Stimulated activated CD8-positive, alpha-beta memory T cell treated with anti-CD3 and anti-CD28 coated beads, Interleukin-7, amount 100 ng/mL, for 1 hour (primary cell): ENCODE measurements around the gene KRTAP2-4.
"Not testable (repeated sequence)": the region's sequence is repeated elsewhere in the genome, so short reads cannot be mapped to it uniquely, and the experiment has no call there.

Experiments
- DNase-seq, 2 donors: peaks; one replicate each; pipeline ENCODE4 v3.0.0-alpha.2; 2020; ENCODE audit warnings: low read depth in 2 of 2

Gene KRTAP2-4

DNA sequence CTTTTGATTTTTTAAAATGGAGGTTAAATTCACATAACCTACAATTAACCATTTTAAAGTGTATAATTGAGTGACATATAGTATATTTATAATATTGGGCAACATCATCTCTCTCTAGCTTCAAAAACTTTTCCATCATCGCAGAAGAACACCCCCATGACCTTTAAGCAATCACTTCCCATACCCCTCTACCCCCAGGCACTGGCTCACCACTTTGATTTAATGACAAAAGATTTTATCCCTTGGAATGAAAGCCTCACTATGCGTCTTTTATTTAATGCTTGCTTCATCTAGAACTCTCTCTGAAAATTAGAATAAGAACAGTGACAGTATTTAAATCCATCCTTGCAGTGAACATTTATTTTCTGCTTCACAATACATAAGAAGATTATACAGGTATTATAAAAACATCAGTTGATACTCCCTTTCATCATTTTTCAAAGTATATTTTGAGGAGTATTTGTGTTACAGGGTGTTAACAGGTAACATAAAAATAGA lies 27.8 kb downstream of the KRTAP2-4 start:
- no peak for DNase-seq

DNA sequence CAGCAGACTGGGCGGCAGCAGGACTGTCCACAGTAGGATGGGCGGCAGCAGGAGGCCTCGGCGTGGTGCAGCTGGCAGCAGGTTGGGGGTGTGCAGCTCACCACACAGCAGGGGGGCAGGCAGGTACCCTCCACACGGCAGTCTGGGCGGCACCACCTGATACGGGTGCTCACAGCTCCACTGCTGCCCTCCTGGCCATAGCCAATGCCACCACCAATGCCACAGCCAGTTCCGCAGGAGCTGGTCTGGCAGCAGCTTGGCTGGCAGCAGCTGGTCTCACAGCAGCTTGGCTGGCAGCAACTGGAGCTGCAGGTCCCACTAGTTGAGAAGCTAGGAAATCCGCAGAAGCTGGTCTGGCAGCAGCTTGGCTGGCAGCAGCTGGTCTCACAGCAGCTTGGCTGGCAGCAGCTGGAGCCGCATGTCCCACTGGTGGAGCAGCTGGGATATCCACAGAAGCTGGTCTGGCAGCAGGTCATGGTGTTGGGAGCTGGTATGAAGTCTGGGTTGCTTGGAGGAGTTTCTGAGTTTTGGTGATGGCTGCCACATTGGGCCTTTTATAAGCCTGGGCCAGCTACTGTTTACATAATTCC lies 31.2 kb downstream of the KRTAP2-4 start, which contains the start of gene KRTAP1-3:
TSS of gene KRTAP1-3 (minus strand) at position 529 of the 590 bp plus-strand sequence. CDS start at position 476, 53 bp downstream.
- DNase-seq = not testable (repeated sequence)

DNA sequence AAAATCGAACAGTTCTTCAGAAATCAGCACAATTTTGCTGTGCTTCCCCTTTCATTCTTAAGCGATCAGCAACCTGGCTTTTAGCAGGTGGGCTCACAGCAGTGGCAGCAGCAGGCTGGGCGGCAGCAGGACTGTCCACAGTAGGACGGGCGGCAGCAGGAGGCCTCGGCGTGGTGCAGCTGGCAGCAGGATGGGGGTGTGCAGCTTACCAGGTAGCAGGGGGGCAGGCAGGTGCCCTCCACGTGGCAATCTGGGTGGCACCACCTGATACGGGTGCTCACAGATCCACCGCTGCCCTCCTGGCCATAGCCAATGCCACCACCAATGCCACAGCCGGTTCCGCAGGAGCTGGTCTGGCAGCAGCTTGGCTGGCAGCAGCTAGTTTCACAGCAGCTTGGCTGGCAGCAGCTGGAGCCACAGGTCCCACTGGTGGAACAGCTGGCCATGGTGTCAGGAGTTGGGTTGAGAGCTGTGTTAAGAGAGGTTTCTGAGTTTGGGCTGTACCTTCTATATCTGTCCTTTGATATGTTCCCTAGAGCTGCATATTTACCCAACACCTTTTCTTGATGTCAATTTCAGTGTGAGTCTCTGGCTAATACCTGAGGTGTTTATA lies 35.9 kb downstream of the KRTAP2-4 start, which contains the start of gene KRTAP1-4:
TSS of gene KRTAP1-4 (minus strand) at position 563 of the 613 bp plus-strand sequence. CDS start at position 446, 117 bp downstream.
- DNase-seq = no peak

DNA sequence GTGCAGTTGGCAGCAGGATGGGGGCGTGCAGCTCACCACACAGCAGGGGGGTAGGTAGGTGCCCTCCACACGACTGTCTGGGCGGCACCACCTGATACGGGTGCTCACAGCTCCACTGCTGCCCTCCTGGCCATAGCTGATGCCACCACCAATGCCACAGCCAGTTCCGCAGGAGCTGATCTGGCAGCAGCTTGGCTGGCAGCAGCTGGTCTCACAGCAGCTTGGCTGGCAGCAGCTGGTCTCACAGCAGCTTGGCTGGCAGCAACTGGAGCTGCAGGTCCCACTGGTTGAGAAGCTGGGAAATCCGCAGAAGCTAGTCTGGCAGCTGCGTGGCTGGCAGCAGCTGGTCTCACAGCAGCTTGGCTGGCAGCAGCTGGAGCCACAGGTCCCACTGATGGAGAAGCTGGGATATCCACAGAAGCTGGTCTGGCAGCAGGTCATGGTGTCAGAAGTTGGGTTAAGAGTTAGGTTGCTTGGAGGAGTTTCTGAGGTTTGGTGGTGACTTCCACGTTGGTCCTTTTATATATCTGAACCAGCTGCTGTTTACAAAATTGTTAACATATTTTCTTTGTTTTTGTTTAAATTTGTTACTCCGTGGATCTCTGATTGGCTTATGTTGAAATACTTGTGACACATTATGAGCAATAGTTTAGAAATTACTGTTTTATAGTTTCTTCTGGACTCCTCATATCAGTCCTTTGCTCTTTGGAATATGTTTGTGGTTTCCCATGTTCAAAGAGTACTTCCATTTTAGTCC lies 38.8 kb downstream of the KRTAP2-4 start, which contains the start of gene KRTAP1-5:
TSS of gene KRTAP1-5 (minus strand) at position 494 of the 757 bp plus-strand sequence. CDS start at position 441, 53 bp downstream.
- no peak for DNase-seq

DNA sequence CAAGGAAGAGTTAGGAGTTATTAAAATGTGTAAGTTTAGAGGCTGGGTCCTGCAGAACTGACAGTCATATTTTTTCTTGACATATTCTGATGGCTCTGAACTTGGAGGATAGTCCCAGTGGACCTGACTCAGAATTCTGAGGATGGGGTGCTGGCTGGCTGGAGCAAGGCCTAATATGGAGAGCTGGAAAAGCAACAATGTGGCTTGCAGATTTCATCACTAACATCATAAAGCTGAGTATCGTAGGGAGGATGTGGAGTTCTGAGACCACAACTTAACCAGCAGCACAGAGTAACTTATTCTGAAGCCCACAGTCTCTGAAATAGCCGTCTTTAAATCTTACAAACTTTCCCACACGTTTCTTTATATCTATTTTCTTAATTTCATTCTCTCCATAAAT lies 41.0 kb downstream of the KRTAP2-4 start:
- no peak for DNase-seq

DNA sequence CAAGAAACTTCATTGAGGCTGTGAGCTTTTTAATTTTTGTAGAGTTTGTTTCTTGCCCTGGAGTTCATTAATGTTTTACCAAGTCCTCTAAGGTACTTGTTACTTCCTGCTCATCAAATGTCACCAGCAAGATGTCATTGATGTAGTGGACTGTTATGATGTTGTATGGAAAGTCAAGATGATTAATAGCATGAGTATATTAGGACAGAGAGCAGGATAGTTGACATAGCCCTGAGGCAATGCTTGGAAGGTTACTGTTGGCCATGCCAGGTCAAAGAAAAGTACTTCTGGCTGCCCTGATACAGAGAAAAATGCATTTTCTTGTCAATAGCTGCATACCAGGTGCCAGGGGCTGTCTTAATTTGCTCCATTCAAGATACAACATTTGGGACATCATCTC lies 45.3 kb downstream of the KRTAP2-4 start:
- DNase-seq = no peak

GRCh38 chr17:41019415-41019814 lies 46.3 kb downstream of the KRTAP2-4 start:
- DNase-seq = no peak

DNA sequence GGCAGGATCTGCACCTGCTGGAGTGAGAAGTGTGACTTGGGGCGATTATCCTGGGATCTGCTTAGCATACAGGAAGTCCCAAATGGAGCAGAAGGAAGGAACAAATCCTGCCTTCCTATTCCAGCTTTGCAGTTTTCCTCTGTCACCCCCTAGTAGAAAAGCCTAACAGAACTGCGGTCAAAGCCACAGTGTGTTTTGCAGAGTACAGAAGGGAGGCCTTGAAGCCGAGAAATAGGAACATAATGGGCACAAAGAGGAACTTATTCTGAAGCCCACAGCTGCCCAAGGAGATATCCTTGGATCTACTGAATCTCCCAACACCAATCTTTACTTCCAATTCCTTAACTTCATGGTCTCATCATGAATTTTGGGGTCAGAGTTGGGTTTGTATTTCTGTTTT lies 47.1 kb downstream of the KRTAP2-4 start:
- DNase-seq = no peak

DNA sequence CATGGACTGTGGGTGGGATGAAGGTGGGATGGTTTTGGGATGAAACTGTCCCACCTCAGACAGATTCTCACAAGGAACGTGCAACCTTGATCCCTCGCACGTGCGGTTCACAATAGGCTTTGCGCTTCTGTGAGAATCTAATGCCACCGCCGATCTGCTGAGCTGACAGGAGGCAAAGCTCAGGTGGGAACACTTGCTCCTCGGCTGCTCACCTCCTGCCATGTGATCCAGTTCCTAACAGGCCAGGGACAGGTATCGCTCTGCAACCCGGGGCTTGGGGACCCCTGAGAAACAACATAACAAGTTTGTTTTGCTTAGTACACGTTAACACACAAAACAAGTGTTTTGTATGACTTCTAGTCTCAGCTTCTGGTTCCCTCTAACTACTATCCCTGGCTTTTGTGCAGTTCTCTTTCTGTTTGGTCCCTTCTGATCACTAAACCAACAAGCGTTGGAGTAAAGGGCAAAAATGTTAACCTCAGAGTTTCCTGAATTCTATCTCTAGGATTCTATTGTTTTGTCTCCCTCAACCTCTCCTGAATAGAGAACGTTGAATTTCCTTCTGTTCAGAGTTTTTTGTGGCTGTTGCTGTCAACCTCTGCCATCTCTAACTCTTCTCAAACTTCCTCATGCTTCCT lies 49.0 kb downstream of the KRTAP2-4 start:
- no peak for DNase-seq

DNA sequence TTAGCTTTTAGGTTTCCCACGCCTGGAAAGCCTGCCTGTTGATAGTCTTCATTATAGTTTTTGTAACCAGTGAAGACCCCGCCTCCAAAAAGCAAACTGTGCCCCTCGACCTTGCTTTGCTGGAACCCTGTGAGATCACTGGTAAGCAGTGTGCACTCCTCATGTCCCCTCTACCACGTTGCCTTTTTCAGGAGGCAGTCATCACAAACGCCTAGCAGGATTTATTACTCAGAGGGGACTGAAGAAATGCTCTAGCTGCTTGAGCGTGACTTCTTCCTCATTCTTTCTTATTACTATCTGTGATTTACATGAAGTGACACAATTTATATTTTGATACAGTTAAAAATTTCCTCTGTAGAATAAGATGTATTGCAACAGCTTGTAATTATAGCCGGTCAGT lies 50.2 kb downstream of the KRTAP2-4 start:
- DNase-seq = no peak
